Colonic mucosa (tissue), 4 donors: Measurements from ENCODE around the gene CALHM1. TPM values are rescaled to one million over a fixed set of nuclear protein-coding genes. Genes with fewer than 3 reads are reported as not detected.
"Not testable (repeated sequence)": the region's sequence is repeated elsewhere in the genome, so short reads cannot be mapped to it uniquely, and the experiment has no call there.

Experiments used
- DNase-seq: peaks from one replicate; pipeline ENCODE4 v3.0.0-alpha.2; 2020
- H3K27ac ChIP-seq: fragments of 200-600 bp; one replicate; pipeline ENCODE4 v1.8.0; 2021
- H3K27me3 ChIP-seq: fragments of 200-600 bp; one replicate; pipeline ENCODE4 v1.8.0; 2021
- H3K36me3 ChIP-seq: fragments of 200-600 bp; one replicate; pipeline ENCODE4 v1.8.0; 2021
- H3K4me1 ChIP-seq: fragments of 200-600 bp; one replicate; pipeline ENCODE4 v1.8.0; 2021; ENCODE audit warnings: mild to moderate bottlenecking
- H3K4me3 ChIP-seq: fragments of 200-600 bp; one replicate; pipeline ENCODE4 v1.8.0; 2021
- H3K9ac ChIP-seq, 2 donors: one replicate each; pipeline ENCODE4 v1.7.0; 2013; ENCODE audit warnings: control low read depth in 2 of 2, low read depth in 2 of 2, low read length in 2 of 2
- H3K9me3 ChIP-seq: fragments of 200-600 bp; one replicate; pipeline ENCODE4 v1.8.0; 2021
- intact Hi-C: fragments of 100-400 bp; cut with DNase I; formaldehyde crosslinking; loops from one replicate; pipeline ENCODE4 v1.14.1; 2022
- total RNA-seq, 2 donors: library from RNA; stranded (reverse); fragmentation: NEBNext Ultra II Directional in 1 of 2; extraction: Animal tissue kit (Norgen Biotek cat#: 25700) in 1 of 2; gene quantifications; one replicate each; pipeline ENCODE4 v1.2.1, GENCODE V29; 2021
- TF ChIP-seq, protein P1 (sequence below): fragments of 200-600 bp; IDR thresholded peaks from one replicate; pipeline ENCODE4 v1.8.0; 2022; ENCODE audit warnings: antibody characterized with exemption, mild to moderate bottlenecking
- donor health status: healthy.
- donor health status: DM: no; HTN: no; CAD: no.
- donor health status: DM: no; HTN: no; CAD: no.

CALHM1 gene, protein sequence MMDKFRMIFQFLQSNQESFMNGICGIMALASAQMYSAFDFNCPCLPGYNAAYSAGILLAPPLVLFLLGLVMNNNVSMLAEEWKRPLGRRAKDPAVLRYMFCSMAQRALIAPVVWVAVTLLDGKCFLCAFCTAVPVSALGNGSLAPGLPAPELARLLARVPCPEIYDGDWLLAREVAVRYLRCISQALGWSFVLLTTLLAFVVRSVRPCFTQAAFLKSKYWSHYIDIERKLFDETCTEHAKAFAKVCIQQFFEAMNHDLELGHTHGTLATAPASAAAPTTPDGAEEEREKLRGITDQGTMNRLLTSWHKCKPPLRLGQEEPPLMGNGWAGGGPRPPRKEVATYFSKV
- not detected for total RNA-seq

DNA sequence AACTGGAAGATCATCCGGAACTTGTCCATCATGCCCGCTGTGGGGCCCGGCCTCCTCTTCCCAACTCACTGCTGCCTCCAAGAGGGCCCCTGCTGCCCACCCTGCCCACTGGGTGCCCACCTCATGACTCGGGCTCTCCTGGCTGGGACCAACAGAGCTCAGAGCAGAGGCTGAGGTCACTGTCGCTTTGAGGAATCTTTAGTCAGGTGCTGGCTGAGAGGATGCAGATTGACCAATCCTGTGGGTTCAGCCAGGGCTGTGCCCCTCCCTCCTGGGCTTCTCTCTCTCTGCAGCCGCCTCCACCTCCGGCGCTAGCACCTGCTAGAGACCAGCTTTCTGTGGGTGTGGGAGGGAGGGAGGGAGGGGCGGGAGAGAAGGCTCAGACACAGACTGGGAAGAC, at the start of gene CALHM1:
TSS of gene CALHM1 (minus strand) at position 181 of the 400 bp plus-strand sequence. CDS start at position 32, 149 bp downstream.
- H3K27ac ChIP-seq = no peak within 1 kb of the TSS
- DNase-seq = no peak
- H3K4me3 ChIP-seq = no peak within 1 kb of the TSS
- H3K9me3 ChIP-seq = no peaks in the 10 kb centered on the region
- H3K4me1 ChIP-seq = no peaks in the 10 kb centered on the region
- H3K36me3 ChIP-seq = no peaks in the 10 kb centered on the region
- intact Hi-C loops = no loop called here
- H3K9ac ChIP-seq = no peak within 1 kb of the TSS
- no peaks in the 10 kb centered on the region for H3K27me3 ChIP-seq
- TF ChIP-seq, protein P1, sequence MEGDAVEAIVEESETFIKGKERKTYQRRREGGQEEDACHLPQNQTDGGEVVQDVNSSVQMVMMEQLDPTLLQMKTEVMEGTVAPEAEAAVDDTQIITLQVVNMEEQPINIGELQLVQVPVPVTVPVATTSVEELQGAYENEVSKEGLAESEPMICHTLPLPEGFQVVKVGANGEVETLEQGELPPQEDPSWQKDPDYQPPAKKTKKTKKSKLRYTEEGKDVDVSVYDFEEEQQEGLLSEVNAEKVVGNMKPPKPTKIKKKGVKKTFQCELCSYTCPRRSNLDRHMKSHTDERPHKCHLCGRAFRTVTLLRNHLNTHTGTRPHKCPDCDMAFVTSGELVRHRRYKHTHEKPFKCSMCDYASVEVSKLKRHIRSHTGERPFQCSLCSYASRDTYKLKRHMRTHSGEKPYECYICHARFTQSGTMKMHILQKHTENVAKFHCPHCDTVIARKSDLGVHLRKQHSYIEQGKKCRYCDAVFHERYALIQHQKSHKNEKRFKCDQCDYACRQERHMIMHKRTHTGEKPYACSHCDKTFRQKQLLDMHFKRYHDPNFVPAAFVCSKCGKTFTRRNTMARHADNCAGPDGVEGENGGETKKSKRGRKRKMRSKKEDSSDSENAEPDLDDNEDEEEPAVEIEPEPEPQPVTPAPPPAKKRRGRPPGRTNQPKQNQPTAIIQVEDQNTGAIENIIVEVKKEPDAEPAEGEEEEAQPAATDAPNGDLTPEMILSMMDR = no peak

DNA sequence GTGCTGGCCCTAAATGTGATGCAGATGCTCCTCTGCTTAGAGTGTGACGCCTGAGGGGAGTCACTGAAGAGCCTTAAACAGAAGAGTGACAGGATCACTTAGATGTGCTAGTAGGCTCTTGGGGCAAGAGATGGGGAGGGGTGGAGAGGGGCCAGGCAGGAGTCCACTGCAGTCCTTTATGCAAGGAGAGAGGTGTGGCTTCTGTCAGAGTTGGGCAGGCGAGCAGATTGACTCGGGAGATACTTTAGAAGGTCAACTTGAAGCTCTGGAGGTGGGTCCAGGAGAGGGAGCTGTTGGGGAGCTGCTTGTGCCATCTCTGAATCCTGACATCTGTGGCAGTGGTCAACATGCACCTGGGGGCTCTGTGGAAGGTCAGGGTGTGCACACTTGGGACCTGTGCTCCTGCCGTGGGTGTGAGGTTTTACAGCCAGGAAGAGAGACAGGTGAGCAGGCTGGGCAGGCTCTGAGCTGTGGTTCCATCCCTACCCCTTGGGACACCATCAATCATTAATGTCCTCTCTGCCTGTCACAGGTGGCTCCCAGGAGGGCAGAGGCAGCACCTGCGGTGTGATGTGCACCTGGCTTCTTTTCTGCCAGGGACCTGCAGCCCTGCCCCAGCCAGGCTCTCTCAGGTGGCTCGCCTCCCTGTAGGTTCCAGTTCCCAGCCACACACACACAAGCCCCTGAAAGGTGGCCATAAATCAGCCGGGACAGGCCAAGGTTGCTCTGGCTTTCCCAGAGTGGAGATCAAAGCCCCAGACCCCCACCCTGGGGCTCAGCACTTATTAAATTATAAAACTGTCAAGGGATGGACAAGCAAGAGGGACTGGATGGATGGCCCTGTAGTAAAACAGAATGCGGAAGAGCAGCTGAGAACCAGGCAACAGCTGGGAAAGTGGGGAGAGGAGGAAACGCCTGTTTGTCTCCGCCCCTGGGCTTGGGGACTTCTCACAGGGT, 48.8 kb upstream of the CALHM1 start:
- TF ChIP-seq, protein P1 = no peak
- Histone ChIP-seq H3K9me3 (no peaks in the 10 kb centered on the region), H3K4me3 (no peak overlapping the region), H3K27me3 (no peaks in the 10 kb centered on the region), H3K4me1 (no peaks in the 10 kb centered on the region), H3K36me3 (no peaks in the 10 kb centered on the region), H3K9ac (peak overlapping the region in 1 of 2 donors; percentile 40), H3K27ac (peak overlapping the region; percentile 36)
- peak; percentile 42 for DNase-seq
- intact Hi-C loops = no loop called here

DNA sequence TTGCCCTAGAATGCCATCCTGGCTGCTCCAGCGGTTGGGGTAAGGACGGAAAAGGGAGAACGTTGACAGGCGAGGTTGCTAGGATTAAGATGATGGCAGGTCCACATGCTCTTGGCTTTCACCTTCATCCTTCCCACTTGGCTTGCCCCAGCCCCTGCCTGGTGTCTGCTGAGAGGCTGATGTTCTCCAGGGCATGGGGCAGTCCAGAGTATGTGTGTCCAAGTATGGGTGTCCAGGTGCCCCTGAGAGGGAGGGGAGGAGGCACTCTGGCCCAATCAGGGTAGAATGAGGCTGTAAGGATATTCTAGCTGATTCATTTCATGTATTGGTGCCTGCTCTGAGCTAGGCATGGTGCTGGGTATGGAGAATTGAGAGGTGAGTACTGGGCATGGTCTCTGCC, 47.4 kb upstream of the CALHM1 start:
- TF ChIP-seq, protein P1 = no peak
- Histone ChIP-seq H3K9ac (no peak overlapping the region), H3K4me1 (no peaks in the 10 kb centered on the region), H3K27ac (no peak overlapping the region), H3K4me3 (no peak overlapping the region), H3K36me3 (no peaks in the 10 kb centered on the region), H3K9me3 (no peaks in the 10 kb centered on the region), H3K27me3 (no peaks in the 10 kb centered on the region)
- no peak for DNase-seq
- intact Hi-C loops = no loop called here

DNA sequence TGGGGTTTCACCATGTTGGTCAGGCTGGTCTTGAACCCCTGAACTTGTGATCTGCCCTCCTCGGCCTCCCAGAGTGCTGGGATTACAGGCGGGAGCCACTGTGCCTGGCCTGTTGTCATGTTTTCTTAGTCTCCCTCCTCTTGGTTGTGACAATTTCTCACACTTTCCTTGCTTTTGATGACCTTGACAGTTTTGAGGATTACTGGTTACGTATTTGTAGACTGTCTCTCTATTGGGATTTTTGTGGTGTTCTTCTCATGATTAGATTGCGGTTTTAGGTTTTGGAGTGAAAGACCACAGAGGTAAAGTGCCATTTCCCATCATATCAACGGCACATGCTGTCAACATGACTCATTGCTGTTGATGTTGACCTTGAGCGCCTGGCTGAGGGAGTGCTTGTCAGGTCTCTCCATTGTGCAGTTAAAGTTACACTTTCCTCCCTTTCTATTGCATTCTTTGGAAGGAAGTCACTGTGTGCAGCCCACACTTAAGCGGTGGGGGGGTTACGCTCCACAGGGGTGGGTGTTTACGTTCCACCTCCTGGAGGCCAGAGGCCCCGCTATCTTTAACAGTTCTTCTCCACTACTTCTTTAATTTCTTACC, 45.6 kb upstream of the CALHM1 start:
- TF ChIP-seq, protein P1 = no peak
- no peaks in the 10 kb centered on the region for H3K4me1 ChIP-seq
- no peak overlapping the region for H3K9ac ChIP-seq
- no peaks in the 10 kb centered on the region for H3K9me3 ChIP-seq
- DNase-seq = no peak
- no peaks in the 10 kb centered on the region for H3K36me3 ChIP-seq
- H3K27ac ChIP-seq = no peak overlapping the region
- H3K27me3 ChIP-seq = no peaks in the 10 kb centered on the region
- intact Hi-C loops = no loop called here
- H3K4me3 ChIP-seq = no peak overlapping the region

DNA sequence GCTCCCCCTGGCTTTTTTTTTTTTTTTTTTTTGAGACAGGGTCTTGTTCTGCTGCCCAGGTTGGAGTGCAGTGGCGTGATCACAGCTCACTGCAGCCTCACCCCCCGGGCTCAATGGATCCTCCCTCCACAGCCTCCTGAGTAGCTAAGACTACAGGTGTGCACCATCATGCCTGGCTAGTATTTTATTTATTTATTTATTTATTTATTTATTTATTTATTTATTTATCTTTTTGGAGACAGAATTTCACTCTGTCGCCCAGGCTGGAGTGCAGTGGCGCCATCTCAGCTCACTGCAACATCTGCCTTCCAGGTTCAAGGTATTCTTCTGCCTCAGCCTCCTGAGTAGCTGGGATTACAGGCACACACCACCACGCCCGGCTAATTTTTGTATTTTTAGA, 45.1 kb upstream of the CALHM1 start:
- H3K27me3 ChIP-seq, H3K36me3 ChIP-seq, H3K4me1 ChIP-seq, H3K4me3 ChIP-seq, H3K27ac ChIP-seq, H3K9ac ChIP-seq, H3K9me3 ChIP-seq, intact Hi-C loops, DNase-seq: not testable (repeated sequence)
